ENCODE measurements around the gene SMPDL3B.
A peak's percentile ranks its signal among the peaks of the same experiment; 100 is the strongest.

Gene SMPDL3B

DNA sequence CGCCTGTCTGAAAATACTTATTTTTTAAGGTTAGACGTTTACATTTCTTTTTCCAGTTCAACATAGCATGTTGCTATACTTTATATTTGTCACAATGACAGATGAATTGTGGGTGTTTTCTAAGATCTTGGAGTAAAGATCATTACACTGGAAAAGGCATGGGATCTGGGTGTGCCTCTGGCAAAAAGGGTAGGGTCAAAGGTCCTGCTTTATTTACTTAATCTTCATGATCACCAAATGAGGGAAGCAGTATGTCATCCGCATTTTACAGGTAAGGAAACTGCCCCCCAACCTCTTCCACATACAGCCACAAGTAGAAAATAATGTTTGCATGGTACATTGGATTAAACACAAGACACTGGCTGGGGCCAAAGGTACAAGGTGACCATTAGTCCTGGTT lies 12.5 kb upstream of the SMPDL3B start:
- DNase-seq (ENCODE audit: low read depth) = no peak
- no peak for TF ChIP-seq CTCF (IDR thresholded peaks at IDR 0.05; ENCODE audit: control insufficient read depth, insufficient read depth, low read depth, low read length, missing control alignments)
- no peak overlapping the region for H3K4me3 ChIP-seq (ENCODE audit: control insufficient read depth, low read depth, low read length)

DNA sequence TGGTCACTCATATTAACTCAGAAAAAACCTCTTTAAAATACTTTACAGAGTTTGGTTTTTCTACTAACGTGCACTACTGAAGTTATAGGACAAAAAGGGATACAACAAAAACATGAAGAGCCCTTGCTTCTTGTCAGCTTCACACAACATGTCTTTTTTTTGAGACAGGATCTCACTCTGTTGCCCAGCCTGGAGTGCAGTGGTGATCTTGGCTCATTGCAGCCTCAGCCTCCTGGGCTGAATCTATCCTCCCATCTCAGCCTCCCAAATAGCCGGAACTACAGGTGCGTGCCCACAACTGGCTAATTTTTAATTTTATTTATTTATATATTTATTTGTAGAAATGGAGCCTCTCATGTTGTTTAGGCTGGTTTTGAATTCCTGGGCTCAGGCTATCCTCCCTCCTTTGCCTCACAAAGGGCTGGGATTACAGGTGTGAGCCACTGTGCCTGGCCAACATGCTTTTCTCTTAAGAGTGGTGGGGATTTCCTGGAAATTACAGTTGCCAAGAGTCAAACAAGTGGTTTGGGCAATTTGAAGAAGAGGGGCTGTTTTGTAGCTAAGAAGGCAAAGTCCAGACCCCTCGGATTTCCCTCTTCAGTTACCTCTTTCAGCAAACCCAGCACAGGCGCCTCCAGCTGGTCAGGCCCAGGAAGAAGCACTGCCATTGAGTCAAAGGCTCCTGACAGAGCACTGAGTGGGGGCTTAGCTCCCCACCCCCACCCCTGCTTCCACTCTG lies 6.4 kb upstream of the SMPDL3B start:
- no peak for DNase-seq (ENCODE audit: low read depth)
- no peak overlapping the region for H3K4me3 ChIP-seq (ENCODE audit: control insufficient read depth, low read depth, low read length)
- TF ChIP-seq CTCF (IDR thresholded peaks at IDR 0.05; ENCODE audit: control insufficient read depth, insufficient read depth, low read depth, low read length, missing control alignments) = peak; percentile 4

GRCh38 chr1:27931184-27931583 lies 3.6 kb upstream of the SMPDL3B start:
- H3K4me3 ChIP-seq (ENCODE audit: control insufficient read depth, low read depth, low read length) = no peak overlapping the region
- DNase-seq (ENCODE audit: low read depth) = no peak
- TF ChIP-seq CTCF (IDR thresholded peaks at IDR 0.05; ENCODE audit: control insufficient read depth, insufficient read depth, low read depth, low read length, missing control alignments) = no peak

- DNase-seq (ENCODE audit: low read depth) = no peak
- no peak for TF ChIP-seq CTCF (IDR thresholded peaks at IDR 0.05; ENCODE audit: control insufficient read depth, insufficient read depth, low read depth, low read length, missing control alignments)
- H3K4me3 ChIP-seq (ENCODE audit: control insufficient read depth, low read depth, low read length) = no peak overlapping the region
These were observed 3.0 kb upstream of the SMPDL3B start for GRCh38 chr1:27931759-27932158.

DNA sequence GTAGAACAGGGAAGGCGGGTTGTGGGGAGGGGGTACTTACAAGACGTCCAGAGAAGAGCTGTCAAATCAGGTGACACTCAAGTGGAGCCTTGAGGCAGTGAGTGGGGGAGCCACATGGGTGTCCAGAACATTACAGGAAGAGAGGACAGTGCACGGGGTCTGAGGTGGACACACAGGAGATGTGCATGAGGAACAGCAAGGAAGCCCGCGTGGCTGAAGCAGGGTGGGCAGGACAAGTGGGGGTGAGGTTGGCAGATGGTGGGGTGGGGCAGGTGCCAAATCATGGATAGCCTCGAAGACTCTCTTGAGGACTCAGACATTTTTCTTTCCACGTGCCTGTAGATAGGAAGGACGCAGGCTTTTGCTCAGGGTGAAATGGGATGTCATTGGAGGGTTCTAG lies 921 bp downstream of the SMPDL3B start:
- no peak for TF ChIP-seq CTCF (IDR thresholded peaks at IDR 0.05; ENCODE audit: control insufficient read depth, insufficient read depth, low read depth, low read length, missing control alignments)
- H3K4me3 ChIP-seq (ENCODE audit: control insufficient read depth, low read depth, low read length) = no peak overlapping the region
- no peak for DNase-seq (ENCODE audit: low read depth)

- no peak overlapping the region for H3K4me3 ChIP-seq (ENCODE audit: control insufficient read depth, low read depth, low read length)
- no peak for DNase-seq (ENCODE audit: low read depth)
- TF ChIP-seq CTCF (IDR thresholded peaks at IDR 0.05; ENCODE audit: control insufficient read depth, insufficient read depth, low read depth, low read length, missing control alignments) = no peak
These were observed 1.6 kb downstream of the SMPDL3B start for GRCh38 chr1:27936370-27936769.

DNA sequence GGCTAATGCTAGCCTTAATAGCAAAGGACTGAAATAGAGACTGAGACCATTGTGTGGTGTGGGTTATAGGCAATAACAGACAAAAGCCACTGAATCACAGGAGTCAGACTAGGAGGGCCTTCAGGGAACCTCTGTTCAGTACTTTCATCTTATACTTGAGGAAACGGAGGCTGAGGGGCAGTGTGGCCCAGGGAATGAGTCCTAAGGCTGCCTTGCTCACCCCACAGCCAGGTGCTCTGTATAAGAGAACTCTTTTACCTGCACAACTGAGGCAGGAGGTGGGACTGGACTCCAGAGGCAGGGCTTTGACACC lies 2.7 kb downstream of the SMPDL3B start:
- no peak for TF ChIP-seq CTCF (IDR thresholded peaks at IDR 0.05; ENCODE audit: control insufficient read depth, insufficient read depth, low read depth, low read length, missing control alignments)
- no peak for DNase-seq (ENCODE audit: low read depth)
- no peak overlapping the region for H3K4me3 ChIP-seq (ENCODE audit: control insufficient read depth, low read depth, low read length)
